H1 (cell line): Measurements from ENCODE around the gene ZNF660. TPM values are rescaled to one million over a fixed set of nuclear protein-coding genes. Genes with fewer than 3 reads are reported as not detected.
"Not testable (repeated sequence)": the region's sequence is repeated elsewhere in the genome, so short reads cannot be mapped to it uniquely, and the experiment has no call there.

ENCODE experiments used
- CTCF ChIA-PET: fragments of 300-600 bp; sonication (Branson Sonifier 250); formaldehyde crosslinking; loops from one replicate; lab custom pipeline; 2021; ENCODE audit not compliant: partially characterized antibody; lab: Charles Lee
- POLR2A ChIA-PET: fragments of 300-600 bp; sonication (Branson Sonifier 250); formaldehyde crosslinking; loops from one replicate; lab custom pipeline; 2021; ENCODE audit warnings: inconsistent platforms; ENCODE audit not compliant: partially characterized antibody; lab: Charles Lee
- DNase-seq, 2 experiments: peaks; one replicate each; pipeline versions ENCODE4 v3.0.0 to v3.0.0-alpha.2; 2010 to 2022; ENCODE audit warnings: low spot score in 2 of 2, low read depth in 1 of 2, mixed read lengths in 1 of 2
- FAIRE-seq: peaks from 2 replicates; lab custom pipeline; 2011; peaks lifted over from hg19 to GRCh38; lab: Jason Lieb, UNC
- H2AFZ ChIP-seq: 2 replicates; pipeline ENCODE4 v1.8.1; 2012; ENCODE audit warnings: low read length, inconsistent platforms
- H2AK5ac ChIP-seq: 2 replicates; pipeline ENCODE4 v1.6.1; 2013; ENCODE audit warnings: low read depth, low read length
- H2BK120ac ChIP-seq: replicated peaks from 2 replicates; pipeline ENCODE3; 2013; ENCODE audit warnings: low read depth, low read length, inconsistent platforms
- H2BK12ac ChIP-seq: 2 replicates; pipeline ENCODE4 v1.6.1; 2013; ENCODE audit warnings: low read depth, low read length
- H2BK15ac ChIP-seq: 2 replicates; pipeline ENCODE4 v1.6.1; 2013; ENCODE audit warnings: low read length
- H2BK20ac ChIP-seq: 2 replicates; pipeline ENCODE4 v1.6.1; 2013; ENCODE audit warnings: low read length
- H2BK5ac ChIP-seq: 2 replicates; pipeline ENCODE4 v1.6.1; 2013; ENCODE audit warnings: low read depth, low read length
- H3K14ac ChIP-seq: 2 replicates; pipeline ENCODE4 v1.6.1; 2013; ENCODE audit warnings: inconsistent platforms; ENCODE audit not compliant: insufficient read length
- H3K18ac ChIP-seq: 2 replicates; pipeline ENCODE4 v1.6.1; 2013; ENCODE audit warnings: low read length; ENCODE audit errors: extremely low read depth
- H3K23ac ChIP-seq: 2 replicates; pipeline ENCODE4 v1.6.1; 2013; ENCODE audit warnings: inconsistent platforms; ENCODE audit not compliant: insufficient read length
- H3K23me2 ChIP-seq: 2 replicates; pipeline ENCODE4 v1.6.1; 2013; ENCODE audit warnings: low read depth, low read length
- H3K27ac ChIP-seq: 2 replicates; pipeline ENCODE4 v1.6.1; 2011; ENCODE audit warnings: low read depth, low read length, inconsistent platforms
- H3K27me3 ChIP-seq, 4 experiments: replicated peaks in 1 of 4; 1 replicate in 1 of 4; 2 replicates in 3 of 4; pipeline versions ENCODE4 v1.6.1 to v1.8.1; 2011 to 2013; ENCODE audit warnings: low read length in 3 of 4, mild to moderate bottlenecking in 3 of 4, inconsistent platforms in 2 of 4, mixed read lengths in 2 of 4, moderate library complexity in 1 of 4; ENCODE audit not compliant: control insufficient read depth in 3 of 4, insufficient read depth in 3 of 4; ENCODE audit errors: extremely low read depth in 1 of 4
- H3K36me3 ChIP-seq, 4 experiments: 2 replicates each; pipeline versions ENCODE4 v1.6.1 to v1.8.1; 2011 to 2013; ENCODE audit warnings: mild to moderate bottlenecking in 4 of 4, low read length in 3 of 4, moderate library complexity in 2 of 4, control low read depth in 1 of 4, inconsistent platforms in 1 of 4; ENCODE audit not compliant: insufficient read depth in 4 of 4, control insufficient read depth in 2 of 4
- H3K4ac ChIP-seq: replicated peaks from 2 replicates; pipeline ENCODE3; 2013; ENCODE audit warnings: low read length, low read depth, mixed read lengths, inconsistent platforms; ENCODE audit not compliant: insufficient read length
- H3K4me1 ChIP-seq, 4 experiments: replicated peaks in 1 of 4; 1 replicate in 1 of 4; 2 replicates in 3 of 4; pipeline versions ENCODE4 v1.6.1 to v1.8.1; 2011 to 2013; ENCODE audit warnings: low read length in 3 of 4, inconsistent platforms in 2 of 4, mixed read lengths in 1 of 4; ENCODE audit not compliant: insufficient read depth in 4 of 4, control insufficient read depth in 3 of 4
- H3K4me2 ChIP-seq, 2 experiments: 2 replicates each; pipeline versions ENCODE4 v1.6.1 to v1.8.1; 2011 to 2013; ENCODE audit warnings: low read depth in 2 of 2, low read length in 2 of 2, control low read depth in 1 of 2, inconsistent platforms in 1 of 2, mild to moderate bottlenecking in 1 of 2; ENCODE audit not compliant: insufficient read depth in 1 of 2
- H3K4me3 ChIP-seq, 4 experiments: fragments of 200-600, 300-600 bp in 1 of 4; sonication (generic), shearing (Covaris generic), sonication (Bioruptor Twin) in 1 of 4; 2 replicates each; pipeline versions ENCODE4 v1.5.1 to v1.8.1; 2011 to 2016; ENCODE audit warnings: low read length in 4 of 4, low read depth in 3 of 4, control low read depth in 2 of 4, inconsistent platforms in 2 of 4, mild to moderate bottlenecking in 2 of 4, mixed read lengths in 1 of 4, moderate library complexity in 1 of 4; ENCODE audit not compliant: insufficient read depth in 2 of 4; ENCODE audit errors: extremely low read depth in 1 of 4
- H3K56ac ChIP-seq: replicated peaks from 2 replicates; pipeline ENCODE3; 2013; ENCODE audit warnings: low read depth, mild to moderate bottlenecking, mixed read lengths, low read length, inconsistent platforms; ENCODE audit not compliant: insufficient read length
- H3K79me1 ChIP-seq: 2 replicates; pipeline ENCODE4 v1.6.1; 2013; ENCODE audit warnings: low read depth, low read length, control low read depth
- H3K79me2 ChIP-seq, 2 experiments: 2 replicates each; pipeline versions ENCODE4 v1.6.1 to v1.8.1; 2012 to 2013; ENCODE audit warnings: low read length in 2 of 2, mild to moderate bottlenecking in 2 of 2, inconsistent platforms in 1 of 2; ENCODE audit not compliant: insufficient read depth in 2 of 2, control insufficient read depth in 1 of 2
- H3K9ac ChIP-seq, 4 experiments: replicated peaks in 1 of 4; 1 replicate in 1 of 4; 2 replicates in 3 of 4; pipeline versions ENCODE4 v1.6.1 to v1.8.1; 2011 to 2013; ENCODE audit warnings: low read depth in 3 of 4, low read length in 3 of 4, control low read depth in 2 of 4, mild to moderate bottlenecking in 2 of 4, moderate library complexity in 2 of 4, inconsistent platforms in 1 of 4; ENCODE audit errors: extremely low read depth in 1 of 4
- H3K9me3 ChIP-seq, 2 experiments: 2 replicates each; pipeline versions ENCODE4 v1.6.1 to v1.8.1; 2012 to 2013; ENCODE audit warnings: mild to moderate bottlenecking in 2 of 2, moderate library complexity in 2 of 2, control low read depth in 1 of 2, inconsistent platforms in 1 of 2, low read depth in 1 of 2, low read length in 1 of 2, mixed read lengths in 1 of 2; ENCODE audit not compliant: insufficient read depth in 2 of 2
- H4K20me1 ChIP-seq, 2 experiments: replicated peaks in 1 of 2; 2 replicates each; pipeline versions ENCODE3 to v1.8.1; 2011 to 2013; ENCODE audit warnings: inconsistent platforms in 2 of 2, low read length in 2 of 2, mild to moderate bottlenecking in 1 of 2; ENCODE audit not compliant: insufficient read depth in 2 of 2, control insufficient read depth in 1 of 2
- H4K5ac ChIP-seq: 2 replicates; pipeline ENCODE4 v1.6.1; 2013; ENCODE audit warnings: low read length, low read depth, mixed read lengths, inconsistent platforms; ENCODE audit not compliant: insufficient read length
- H4K8ac ChIP-seq: 2 replicates; pipeline ENCODE4 v1.8.0; 2013; ENCODE audit warnings: mild to moderate bottlenecking, moderate library complexity, low read length, inconsistent platforms; ENCODE audit not compliant: insufficient read depth; ENCODE audit errors: extremely low read depth
- H4K91ac ChIP-seq: replicated peaks from 2 replicates; pipeline ENCODE3; 2013; ENCODE audit warnings: low read length, mixed read lengths, inconsistent platforms; ENCODE audit not compliant: insufficient read length
- WGBS, 2 experiments: shearing (Covaris generic) in 1 of 2; methylation state at CpG; one replicate each; pipeline versions ENCODE4 v1.1.6 to v1.1.7; 2013 to 2015; ENCODE audit warnings: low lambda C conversion rate in 2 of 2, mixed read lengths in 2 of 2, inconsistent platforms in 1 of 2, low coverage in 1 of 2, missing lambda C conversion rate in 1 of 2; ENCODE audit not compliant: insufficient replicate concordance in 2 of 2, insufficient coverage in 1 of 2, insufficient read length in 1 of 2; ENCODE audit errors: extremely low coverage in 1 of 2, missing lambda C conversion rate in 1 of 2; 5-methylcytosine and 5-hydroxymethylcytosine counted together
- polyA plus RNA-seq, 7 experiments: library from polyadenylated mRNA; depleted of rRNA in 3 of 7; stranded (reverse) in 5 of 7; unstranded in 2 of 7; fragments of >200 nt in 5 of 7; fragments of 200-250 nt in 2 of 7; gene quantifications; 1 replicate in 5 of 7; 2 replicates in 1 of 7; 4 replicates in 1 of 7; pipeline versions ENCODE4 v1.2.1 to v1.2.3, GENCODE V29; 2011 to 2013; ENCODE audit warnings: missing spikeins in 2 of 7, mixed read lengths in 2 of 7
- total RNA-seq: library from RNA; stranded (reverse); fragmentation: NEBNext Ultra II Directional; extraction: Animal tissue kit (Norgen Biotek cat#: 25700); gene quantifications from 2 replicates; pipeline ENCODE4 v1.2.1, GENCODE V29; 2021

The ZNF660 gene
- total and polyA plus RNA-seq, 2 of the 8 experiments (the other 6 are each of a cell fraction or from before 2014, with no cell fraction given) = 3.1 to 13.0 TPM

DNA sequence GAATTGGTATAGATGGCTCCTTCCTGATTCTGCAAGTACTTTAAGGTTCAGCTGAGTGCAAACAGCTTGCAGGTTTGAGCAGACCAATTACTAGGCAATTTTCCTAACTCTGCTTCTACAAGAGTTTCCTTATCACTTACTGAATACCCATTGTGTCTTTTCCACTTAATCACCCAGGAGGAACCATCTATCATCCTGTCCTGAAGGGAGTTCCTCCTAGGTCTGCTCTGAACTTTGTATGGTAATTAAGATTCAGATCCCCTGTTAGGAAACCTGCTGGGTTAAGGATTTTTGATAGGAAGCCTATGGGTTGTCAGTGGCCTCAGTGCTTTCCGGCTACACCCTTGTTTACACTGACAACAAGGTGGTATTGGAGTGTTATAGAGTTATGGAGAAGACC, 40.0 kb upstream of the ZNF660 start:
- not testable (repeated sequence) for H3K36me3 ChIP-seq
- WGBS, 2 experiments = 88% methylated on average over 1 of the region's 1 CpG; no CpG with 5 or more reads in 1 of the 2 experiments

More for the DNA sequence above, 40.0 kb upstream of the ZNF660 start:
- POLR2A ChIA-PET, H4K5ac ChIP-seq, FAIRE-seq, H2BK15ac ChIP-seq, H2AFZ ChIP-seq, H3K4me1 ChIP-seq, H3K4me3 ChIP-seq, H3K18ac ChIP-seq, H4K8ac ChIP-seq, H3K27ac ChIP-seq, H3K23ac ChIP-seq, H3K23me2 ChIP-seq, H4K20me1 ChIP-seq, H4K91ac ChIP-seq, H3K79me2 ChIP-seq, H3K27me3 ChIP-seq, H2AK5ac ChIP-seq, H2BK20ac ChIP-seq, H3K56ac ChIP-seq, H3K4ac ChIP-seq, DNase-seq, H3K4me2 ChIP-seq, H2BK120ac ChIP-seq, H2BK12ac ChIP-seq, CTCF ChIA-PET, H3K14ac ChIP-seq, H3K79me1 ChIP-seq, H3K9me3 ChIP-seq, H3K9ac ChIP-seq, H2BK5ac ChIP-seq: not testable (repeated sequence)
